ENCODE measurements around the gene RIN2. TPM values are rescaled to one million over a fixed set of nuclear protein-coding genes. Genes with fewer than 3 reads are reported as not detected.
A peak's percentile ranks its signal among the peaks of the same experiment; 100 is the strongest.

Gene RIN2
- polyA plus RNA-seq, 5 donors = 26.5 to 45.5 (median 33.1) TPM

DNA sequence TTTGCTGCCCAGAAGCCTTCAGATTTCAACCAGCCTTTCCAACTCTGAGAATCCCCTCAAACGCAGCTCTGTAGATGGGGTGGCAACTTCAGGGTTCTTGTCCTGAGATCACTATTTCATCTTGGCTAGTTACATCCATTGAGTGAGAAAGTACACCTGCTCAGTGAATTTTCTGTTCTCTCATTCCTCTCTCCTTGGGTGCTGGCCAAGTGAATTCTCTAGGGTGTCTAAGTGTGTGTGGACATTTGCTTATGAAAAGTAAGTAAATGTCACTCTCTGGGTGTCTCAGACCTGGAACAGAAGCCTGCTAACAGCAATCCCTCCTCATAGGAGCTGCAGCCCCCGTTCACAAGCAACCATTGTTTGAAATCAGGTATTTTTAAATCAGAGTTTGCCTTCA is 3.8 kb downstream of the RIN2 start:
- no peak for DNase-seq

DNA sequence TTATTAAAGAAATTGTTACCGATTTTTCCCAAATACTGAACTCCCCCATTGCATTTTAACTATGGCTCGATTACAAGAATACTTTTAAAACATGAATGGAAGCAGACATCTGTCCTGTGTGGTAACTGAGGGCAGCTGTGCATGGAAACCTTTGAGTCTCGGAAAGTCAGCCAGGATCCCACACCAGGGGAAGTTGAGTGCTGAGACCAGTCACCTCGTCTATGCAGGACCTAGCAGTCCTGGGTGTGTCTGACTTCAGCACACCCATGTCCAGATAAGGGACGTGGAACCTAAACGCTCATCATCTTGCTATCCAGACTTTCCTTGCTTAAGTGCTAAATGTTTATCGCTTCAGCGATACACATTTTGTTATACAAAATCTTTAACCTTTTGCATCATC is 6.1 kb downstream of the RIN2 start:
- DNase-seq = no peak

DNA sequence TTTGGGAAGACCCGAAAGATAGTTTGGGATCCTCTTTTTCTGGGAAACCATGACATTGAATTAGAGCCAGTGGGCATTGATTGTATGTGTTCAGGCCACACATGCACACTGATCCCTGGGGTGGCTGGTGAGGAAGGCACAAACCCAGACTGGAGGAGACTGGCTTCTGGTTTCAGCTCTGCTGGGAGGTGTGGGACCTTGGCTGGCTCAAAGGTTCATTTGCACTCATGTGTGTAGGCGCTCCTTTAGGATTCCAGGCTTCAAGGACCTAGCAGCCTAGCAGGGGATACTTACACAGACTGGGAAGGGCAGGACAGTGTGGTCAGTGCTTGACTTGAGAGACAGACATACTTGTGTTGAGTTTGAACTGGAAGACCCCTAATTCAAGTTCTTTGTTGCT is 7.2 kb downstream of the RIN2 start:
- no peak for DNase-seq

DNA sequence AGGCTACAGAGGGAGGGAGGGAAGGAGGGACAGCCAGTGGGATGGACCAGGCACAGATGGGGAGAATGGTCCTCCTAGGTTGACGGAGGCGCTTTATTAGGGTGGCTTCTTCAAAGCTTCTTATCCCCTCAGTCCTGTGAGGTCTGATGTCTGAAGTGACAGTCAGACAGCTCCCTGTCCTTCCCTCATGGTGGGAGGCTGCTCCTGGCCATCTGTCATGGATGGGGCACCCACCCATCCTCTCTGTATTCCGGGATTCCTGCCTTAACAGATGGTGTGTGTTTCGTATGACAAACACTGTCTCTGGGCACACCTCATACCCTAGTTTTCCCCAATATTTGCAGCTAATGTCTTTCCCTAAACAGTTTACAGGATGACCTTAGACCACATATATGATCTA is 7.9 kb downstream of the RIN2 start:
- no peak for DNase-seq

DNA sequence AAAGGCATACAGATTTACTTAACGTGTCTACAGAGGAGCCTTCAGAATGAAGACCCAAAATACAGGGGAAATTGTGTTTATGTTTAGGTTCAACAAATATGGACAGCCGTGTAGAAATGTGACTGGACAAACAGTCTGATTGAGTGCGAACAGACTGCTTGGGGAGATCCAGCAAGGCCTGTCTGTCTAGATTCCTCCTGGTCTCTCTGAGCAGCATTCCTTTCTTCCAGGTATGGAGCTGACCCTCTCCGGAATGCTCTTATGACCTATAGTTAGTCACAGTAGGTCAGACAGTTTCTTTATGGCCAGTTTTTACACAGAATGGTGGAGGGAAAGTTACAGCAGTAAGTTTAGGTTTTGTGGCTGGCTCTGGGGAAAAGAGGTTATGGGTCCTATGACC is 9.0 kb downstream of the RIN2 start:
- no peak for DNase-seq

DNA sequence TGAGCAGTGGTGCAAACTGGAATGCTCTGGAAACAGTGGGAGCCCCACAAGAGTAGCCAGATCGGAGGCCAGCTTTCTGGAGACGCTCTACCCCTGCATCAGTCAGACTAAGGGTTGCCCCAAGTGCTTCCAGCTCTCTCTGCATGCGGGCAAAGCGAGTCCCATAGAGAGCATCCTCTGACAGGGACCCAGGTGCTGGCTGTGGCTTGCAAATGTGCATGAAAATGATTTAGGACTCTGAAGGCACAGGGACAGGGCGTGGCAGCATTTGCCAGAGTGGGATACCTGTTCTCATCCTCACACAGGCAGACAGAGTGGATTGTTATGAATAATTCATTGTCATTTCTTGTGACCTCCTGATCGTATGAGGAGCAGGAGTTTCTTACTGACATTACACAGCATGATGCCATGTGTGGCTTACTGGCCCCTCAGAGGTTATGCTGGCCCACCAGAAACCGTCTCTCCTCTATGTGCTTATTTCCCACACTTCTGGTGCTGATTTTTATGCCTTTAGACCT is 10.3 kb downstream of the RIN2 start:
- no peak for DNase-seq

DNA sequence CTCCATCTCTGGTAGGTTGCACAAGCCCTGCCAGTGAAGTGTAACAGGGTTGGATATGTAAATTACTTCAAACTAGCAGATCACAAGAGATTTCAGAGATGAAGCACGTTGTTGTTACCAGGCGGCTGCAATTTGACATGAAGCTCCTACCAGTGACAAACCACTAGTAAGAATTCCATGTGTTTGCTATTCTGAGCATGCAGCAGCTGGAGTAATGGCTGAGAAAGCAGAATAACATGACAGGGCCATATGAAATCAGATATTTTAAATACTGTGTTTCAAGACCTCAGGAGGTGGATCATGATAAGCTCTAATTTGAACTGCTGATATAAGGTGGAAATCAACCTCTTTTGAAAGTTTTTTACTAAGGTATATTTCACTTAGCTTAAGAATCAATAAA is 11.4 kb downstream of the RIN2 start:
- DNase-seq = no peak

DNA sequence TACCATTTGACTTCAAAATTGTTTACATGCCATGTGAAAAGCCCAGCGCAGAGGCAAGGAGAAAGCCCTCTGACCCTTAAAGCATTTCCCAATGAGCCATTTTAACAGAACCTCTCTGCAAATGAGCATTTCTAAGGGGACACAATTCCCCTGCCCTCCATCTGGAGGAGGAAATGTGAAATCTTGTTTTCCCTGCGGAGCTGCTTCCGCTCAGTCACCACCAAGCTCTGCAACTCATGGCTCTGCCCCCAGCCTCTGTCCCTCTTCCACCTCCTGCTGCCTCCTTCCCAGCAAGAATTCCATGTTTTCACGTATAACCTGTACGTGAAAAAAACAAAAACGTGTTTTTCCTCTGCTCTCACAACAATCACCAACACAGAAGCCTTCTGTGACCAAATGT is 12.3 kb downstream of the RIN2 start:
- DNase-seq = no peak

DNA sequence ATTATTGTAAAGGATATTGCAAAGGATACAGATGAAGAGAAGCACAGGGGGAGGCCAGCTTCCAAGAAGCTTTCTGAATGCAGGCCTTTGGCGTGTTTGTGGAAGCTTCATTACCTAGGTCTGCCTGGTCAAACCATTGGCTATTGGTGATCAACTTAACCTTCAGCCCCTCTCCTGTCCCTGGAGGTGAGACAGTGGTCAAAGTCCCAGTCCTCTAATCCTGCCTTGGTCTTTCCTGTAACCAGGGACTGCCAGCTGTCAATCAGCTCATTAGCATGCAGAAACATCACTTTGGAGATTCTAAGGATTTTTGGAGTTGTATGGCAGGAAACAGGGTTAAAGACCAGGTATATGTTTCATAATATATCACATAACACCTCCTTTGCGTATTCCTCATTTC is 13.0 kb downstream of the RIN2 start:
- no peak for DNase-seq

DNA sequence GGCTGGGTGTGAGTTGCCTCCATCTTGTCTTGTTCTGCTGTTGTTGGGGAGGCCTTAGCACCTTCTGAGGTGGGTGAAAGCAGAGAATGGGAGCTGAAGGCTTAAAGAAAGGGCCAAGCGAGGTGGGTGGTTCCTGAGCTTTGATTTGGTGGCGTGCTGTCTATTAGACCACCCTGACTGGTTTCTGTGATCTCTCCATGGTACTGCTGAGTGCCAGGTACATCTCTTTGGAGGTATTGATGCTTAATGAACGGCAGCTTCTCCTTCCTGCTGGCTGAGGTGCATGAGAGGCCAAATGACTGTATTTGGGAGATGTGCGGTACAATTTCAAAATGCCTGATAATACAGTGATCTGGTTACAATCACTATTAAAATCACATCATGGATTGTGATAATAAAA is 15.4 kb downstream of the RIN2 start:
- DNase-seq = no peak

DNA sequence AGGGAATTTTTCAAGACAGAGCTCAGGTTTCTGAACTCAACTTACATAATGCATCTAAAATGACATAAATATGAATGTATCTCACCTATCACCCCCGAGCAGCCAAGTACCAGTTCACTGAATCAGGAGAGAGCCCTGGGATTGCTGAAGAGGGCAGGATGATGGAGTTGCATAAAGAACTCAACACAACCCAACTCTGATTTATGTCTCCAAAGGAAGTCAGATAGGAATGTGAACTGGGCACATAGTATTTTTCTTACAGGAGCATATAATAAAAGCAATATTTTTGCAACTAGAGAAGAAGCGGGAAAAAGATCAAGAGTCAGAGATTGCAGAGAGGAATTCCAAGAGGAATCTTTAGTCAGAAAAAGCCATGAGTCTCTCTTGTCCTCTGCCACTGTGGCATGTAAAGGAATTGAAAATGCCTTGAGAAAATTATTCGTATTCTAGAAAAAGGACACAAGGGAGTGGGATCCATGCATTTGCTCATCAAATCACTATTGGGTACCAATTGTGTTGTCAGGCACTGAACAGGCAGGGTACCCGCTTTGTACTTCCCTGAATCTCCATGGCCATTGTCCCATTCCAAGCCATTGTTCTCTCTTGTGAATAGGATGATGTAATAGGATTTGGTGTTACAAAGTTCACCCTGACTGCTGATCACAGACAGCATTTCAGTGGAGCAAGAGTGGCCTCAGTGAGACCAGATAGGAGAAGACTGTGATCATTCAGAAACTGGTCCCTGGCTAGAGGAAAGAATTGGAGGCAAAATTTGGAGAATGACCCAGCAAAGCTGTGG is 16.3 kb downstream of the RIN2 start:
- DNase-seq = no peak

DNA sequence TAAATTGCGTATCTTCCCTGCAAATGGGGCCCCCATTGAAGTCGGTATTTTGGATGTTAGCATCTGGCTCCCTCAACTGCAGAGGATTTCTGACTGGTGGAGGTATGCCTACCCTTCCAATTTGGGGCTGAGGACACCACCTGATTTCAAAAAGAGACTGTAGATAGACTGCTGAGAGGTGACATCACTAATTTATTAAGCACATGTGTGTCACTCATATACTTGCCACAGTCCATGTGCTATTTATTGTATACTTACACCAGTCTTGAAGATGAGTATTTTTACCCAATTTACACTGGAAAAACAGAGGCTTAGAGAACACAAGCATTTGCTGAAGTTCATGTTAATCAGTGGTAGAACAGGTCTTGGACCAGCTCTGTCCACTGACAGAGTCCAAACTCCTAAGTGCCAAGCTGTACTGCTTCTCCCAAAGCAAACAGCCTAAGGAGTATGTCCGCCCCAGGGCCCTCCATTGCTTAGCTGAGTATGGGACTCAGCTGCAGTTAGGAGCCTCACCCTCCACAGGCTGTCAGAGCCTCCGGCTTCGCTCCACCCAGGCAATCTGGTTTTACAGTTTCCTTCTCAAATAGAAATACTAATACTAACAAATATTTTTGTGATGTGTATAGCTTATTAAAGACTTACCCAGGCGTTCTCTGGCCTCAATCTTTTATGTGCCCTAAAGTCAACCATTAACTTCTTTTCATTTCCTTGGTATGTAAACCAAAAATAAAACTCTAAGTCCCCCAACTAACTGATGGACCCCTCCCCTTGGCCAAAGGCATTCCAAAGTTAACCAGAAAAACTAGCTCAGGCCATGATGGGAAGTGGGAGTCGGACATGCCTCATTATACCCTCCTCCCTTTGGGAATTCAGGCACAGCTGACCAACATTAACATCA is 17.5 kb downstream of the RIN2 start:
- no peak for DNase-seq

DNA sequence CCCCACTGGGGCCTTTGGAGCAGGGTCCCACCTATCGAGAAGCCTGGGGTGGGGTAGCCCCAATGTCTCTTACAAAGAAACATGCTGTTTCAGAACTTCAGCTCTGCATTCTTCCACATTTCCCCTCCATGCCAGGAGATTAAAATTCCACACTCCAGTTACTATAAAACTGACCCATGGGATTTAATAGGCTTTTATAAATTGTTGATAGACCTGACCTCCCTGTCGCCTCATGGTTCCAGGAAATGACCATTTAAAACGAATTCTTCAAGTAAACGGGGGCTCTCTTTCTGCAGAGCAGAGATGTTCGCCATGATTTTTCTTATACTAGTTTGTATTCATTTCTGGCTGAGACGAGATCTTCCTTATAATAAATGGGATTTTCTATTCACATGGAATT is 19.3 kb downstream of the RIN2 start:
- DNase-seq = no peak

DNA sequence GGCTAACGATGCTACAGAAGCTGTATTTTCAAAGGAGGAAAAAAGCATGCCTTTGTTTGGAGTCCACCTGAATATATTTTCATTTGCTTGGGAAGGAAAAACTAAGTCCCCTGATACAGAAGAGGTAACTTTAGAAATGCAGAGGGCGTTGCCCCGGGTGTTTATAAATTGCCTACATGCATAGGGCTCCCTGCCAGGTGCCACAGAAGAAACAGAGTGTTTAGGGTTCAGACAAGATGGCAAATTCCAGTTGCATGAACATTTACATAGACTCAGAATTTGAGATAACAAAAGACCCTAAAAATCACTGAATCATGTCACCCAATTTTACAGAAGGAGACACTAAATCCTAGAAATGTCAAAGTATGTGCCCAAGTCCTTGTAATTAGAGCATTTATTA is 19.9 kb downstream of the RIN2 start:
- no peak for DNase-seq

DNA sequence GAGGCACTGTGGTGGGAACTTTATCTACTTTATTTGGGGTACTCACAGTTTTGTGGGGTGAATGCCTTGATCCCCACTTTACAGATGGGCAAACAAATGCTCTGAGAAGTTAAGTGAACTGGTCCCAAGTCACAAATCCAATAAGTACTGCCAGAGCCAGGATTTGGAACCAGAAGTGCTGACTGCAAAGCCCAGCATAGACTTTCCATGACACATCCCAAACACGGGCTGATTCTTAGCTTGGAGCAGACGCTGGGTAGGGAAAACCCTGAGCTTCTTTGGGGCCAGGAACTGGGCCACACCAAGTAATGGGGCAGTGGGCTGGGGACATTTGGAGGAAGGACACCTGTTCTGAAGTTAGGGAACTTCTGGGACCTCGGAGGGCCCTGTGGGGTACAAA is 20.3 kb downstream of the RIN2 start:
- DNase-seq = no peak

DNA sequence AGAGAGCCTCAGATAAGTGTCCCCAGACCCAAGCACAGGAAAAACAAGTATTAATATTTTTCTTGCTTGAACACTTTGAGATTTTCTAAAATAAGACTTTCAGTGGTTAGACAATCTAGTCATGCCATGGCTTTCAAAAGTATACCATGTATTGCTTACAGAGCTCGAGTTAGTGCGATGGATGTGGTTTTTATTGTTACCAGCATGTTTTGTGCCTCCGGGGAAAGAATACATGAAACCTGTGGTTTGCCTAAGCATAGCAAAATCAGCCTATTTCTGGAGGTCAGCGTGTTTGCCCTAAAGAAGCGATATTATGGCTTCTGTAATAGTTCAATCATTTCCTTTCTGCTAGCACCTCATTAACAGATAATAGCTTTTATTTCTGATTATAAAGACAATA is 21.6 kb downstream of the RIN2 start:
- DNase-seq = no peak

DNA sequence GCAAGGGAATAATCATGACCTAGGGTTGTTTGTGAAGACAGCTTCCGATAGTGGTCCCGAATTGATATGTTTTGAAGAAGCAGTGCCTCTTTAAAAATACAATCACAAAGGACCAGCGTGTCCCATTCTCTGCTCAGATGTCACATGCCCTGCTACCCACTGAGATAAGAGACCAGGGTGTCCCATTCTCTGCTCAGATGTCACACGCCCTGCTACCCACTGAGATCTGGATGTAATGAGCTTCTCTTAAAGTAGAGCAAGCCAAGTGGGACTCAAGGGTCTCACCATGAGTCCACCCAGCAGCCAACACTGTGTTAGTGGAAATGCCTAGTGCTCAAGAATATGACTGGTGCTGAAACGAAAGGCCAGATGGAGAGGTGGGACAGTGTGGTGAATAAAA is 22.2 kb downstream of the RIN2 start:
- DNase-seq = no peak

DNA sequence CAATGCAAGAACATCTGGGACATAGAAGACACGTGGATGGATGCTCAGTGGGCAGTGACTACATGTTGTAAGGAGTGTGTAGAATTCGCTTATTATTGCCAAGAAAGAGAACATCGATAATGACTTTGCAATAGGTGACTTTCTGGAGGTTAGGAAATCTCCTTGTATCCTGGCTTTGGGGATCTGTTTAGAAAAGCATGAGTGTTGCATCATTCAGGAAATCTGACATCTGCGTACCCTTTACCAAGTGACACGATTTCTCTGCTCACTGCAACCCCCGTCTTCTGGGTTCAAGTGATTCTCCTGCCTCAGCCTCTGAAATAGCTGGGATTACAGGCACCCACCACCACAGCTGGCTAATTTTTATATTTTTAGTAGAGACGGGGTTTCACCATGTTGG is 23.2 kb downstream of the RIN2 start:
- DNase-seq = no peak

DNA sequence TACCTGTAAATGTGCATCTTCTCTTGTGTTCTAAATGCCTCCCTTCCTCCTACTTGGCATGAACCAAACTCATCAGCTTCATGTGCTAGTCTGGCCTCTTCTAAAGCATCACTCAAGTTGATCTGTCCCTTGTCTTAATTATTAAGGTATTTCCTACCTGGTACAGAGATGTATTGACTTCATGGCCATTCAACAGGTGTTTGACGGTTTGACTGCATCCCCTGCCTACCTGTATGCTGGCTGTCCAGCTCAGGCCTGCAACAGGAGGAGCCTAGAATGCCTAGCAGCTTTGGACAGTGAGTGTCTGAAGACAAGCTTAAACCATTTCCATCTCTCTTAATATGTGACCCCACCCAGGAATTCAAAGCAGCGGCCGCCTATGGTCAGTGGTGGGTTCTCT is 24.6 kb downstream of the RIN2 start:
- no peak for DNase-seq

DNA sequence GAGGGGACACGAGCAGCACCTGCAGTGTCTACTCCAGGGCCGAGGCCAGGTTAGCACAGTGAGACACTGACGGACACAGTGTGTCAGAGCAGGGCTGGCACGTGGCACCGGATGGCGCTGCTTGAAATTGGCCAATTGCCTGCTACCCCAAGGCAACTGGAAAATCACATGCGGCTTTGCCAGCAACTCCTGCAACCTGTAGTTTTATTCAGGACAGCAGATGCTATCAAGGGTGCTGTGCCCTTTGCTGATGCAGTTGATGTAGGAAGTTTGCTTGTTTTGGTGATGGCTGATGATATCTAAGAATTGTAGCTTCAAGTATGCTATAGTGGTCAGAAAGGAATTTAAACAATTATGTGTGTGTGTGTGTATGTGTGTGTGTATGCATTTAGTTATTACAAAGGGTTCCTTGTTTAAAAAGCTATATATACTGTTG is 25.9 kb downstream of the RIN2 start:
- DNase-seq = no peak

DNA sequence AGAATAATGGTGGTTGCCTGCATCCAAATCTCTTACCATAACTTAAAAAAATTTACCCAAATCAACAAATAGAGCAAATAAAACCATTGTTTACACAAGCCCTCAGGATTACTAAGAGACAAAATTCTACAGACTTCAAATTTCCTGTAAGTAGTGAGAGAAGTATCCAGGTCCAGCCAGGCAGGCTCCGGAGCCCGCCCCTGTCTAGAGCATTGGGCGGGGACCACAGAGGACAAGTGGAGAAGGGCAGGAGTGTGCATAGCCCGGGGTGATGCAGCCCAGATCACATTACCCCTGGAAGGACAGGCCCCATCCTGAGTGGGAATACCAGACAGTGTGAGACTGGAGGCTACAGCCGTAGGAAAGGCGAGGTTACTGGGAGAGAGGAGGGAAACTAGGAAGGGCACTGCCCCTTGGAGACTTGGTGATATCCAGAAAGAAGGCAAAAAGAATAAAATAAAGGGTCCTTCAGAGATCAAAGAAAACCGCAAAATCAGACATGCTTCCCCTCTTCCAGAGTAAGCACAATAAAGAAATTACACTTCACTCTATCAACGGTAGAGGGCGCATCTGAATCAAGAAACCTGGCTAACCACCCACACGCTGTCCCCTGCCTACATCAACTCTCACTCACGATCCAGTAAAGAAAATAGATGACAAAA is 26.6 kb downstream of the RIN2 start:
- peak; percentile 66 to 78 for DNase-seq

DNA sequence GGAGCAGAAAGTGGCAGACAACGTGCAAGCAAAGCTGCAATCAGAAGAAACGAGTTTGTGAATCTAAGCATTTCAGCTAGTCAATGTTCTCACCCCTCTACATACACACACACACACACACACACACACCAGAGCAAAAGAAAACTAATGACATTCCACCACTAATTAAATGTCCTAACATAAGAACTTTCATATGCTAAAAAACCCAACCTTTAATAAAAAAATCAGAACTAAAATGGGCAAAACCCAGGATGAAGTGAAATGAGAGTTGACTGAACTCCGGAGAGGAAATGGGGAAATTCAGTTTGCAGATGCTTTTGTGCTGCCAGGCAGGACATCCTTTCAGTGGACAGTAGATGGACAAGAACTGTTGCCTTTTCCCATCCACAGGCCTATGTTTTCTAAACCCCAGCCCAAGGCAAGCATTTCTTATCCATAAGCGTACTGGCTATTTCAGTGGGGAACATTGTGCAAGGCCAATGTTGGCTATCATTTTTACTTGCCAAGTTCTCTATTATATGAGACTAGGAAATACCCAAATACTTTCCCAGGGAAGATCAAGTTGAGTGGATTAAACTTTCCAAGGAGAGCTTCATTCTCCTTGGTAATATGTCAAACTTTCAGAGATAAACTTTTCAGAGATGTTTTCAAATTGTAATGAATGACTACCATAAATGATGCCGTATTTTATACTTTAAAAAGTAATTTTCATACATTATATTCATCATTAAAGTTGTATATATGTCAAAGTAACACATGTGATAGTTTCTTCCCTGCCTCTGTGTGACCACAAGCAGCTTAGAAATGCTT is 27.3 kb downstream of the RIN2 start:
- no peak for DNase-seq

Measured in right lung (tissue), 5 donors.